Measurements from ENCODE around the gene BCLAF1. TPM values are rescaled to one million over a fixed set of nuclear protein-coding genes. Genes with fewer than 3 reads are reported as not detected.
"Not testable (repeated sequence)": the region's sequence is repeated elsewhere in the genome, so short reads cannot be mapped to it uniquely, and the experiment has no call there.

The BCLAF1 gene
- total RNA-seq, 2 donors from 2014 or later: 106 to 115 TPM

DNA sequence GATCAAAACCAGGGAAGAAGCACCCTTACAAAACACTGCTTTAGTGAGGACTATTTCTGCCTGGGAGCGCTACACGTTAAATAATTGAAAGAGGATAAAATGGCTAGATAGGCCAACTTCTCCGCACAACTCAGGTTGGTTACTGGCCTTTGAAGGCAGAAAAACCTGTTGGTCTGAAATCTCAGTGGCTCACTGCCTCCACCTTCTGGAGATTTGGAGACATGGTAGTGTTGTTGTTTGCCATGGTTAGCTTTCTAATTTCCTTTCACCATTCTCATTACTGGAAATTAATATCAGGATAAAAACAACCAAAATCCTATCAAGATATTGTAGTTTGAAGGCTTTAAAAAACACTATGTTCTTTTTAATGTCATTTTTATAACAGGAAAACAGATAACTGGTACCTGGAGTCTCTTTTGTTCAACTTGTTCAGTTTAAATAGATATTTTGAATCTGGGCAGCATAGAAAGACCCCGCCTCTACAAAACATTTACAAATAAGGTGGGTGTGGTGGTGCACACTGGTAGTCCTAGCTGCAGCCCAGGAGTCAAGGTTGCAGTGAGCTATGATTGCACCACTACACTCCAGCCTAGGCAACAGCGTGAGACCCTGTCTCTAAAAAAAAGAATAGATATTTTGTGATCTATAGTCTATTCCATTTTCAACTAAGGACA lies 27.5 kb upstream of the BCLAF1 start:
- DNase-seq (peak; percentile 32 to 54), ATAC-seq (peak; percentile 91)
- intact Hi-C loops (cut with DNase I, micrococcal nuclease): no loop called here

DNA sequence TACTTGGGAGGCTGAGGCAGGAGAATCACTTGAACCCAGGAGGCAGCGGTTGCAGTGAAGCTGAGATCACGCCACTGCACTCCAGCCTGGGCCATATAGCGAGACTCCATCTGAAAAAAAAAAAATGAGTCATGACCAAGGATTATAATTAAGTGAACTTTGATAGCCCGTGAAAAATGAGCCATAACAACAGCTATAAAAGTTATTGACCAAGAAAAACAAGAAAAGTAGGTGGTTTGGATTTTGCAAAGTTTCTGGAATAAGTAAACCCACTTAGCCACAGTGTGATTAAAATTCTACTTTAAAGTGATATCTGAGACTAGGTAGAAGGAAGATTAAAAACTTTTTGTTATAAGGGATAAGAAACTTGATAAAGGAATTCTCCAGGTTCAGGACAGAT lies 25.9 kb upstream of the BCLAF1 start:
- intact Hi-C loops (cut with DNase I, micrococcal nuclease): no loop called here
- DNase-seq: no peak
- ATAC-seq: no peak

DNA sequence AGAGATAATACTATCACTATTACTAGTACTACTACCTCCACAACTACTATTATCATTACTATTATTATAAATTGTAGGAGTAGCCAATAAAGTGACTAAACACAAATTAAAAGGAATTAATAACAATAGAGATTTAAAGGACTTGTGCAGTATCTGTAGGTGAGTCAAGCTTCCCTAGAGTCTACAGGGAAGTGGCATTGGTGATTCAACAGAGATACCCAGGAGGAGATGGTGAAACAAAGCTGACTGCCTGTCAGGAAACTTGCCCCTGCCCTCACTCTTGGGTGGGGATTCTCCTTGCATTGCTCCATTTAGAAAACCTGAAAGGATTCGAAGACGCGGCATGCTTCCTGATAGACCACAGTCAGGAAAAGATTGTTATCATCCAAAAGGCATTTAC lies 23.3 kb upstream of the BCLAF1 start:
- ATAC-seq: no peak
- intact Hi-C loops (cut with DNase I, micrococcal nuclease): no loop called here
- no peak for DNase-seq

DNA sequence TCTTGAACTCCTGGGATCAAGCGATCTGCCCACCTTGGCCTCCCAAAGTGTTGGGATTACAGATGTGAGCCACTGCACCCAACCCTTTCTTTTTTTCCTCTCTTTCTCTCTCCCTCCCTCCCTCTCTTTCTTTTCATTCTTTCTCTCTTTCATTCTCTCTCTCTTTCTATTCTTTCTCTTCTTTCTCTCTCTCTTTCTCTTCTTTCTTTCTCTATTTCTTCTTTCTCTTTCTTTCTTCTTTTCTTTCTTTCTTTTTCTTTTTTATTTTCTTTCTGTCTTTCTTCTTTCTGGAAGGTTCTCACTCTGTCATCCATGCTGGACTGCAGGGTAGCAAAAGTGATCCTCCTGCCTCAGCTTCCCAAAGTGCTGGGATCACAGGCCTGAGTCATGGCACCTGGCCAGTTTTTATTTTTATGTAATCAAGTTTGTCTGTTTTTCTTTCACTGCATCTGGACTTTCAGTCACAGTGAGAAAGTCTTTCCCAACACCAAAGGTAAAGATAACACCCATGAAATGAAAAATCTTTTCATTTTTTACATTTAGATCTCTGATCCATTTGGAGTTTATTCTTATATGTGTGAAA lies 20.2 kb upstream of the BCLAF1 start:
- ATAC-seq (no peak), DNase-seq (no peak)
- intact Hi-C loops (cut with DNase I, micrococcal nuclease): no loop called here

DNA sequence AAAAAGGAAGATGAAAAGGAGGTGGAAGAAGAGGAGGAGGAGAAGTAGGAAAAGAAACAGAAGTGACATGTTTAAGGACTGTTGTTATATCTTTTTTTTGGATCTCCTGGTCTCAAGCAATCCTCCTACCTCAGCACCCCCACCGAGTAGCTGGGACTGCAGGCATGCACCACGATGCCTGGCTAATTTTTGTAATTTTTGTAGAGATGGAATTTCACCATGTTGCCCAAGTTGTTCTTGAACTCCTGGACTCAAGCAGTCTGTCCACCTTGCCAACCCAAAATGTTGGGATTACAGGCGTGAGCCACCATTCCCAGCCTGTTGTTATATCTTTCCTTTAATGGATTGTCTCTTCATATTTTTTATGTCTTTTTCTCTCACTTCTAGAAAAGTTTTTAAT lies 19.5 kb upstream of the BCLAF1 start:
- DNase-seq (no peak), ATAC-seq (no peak)
- intact Hi-C loops (cut with DNase I, micrococcal nuclease): no loop called here

DNA sequence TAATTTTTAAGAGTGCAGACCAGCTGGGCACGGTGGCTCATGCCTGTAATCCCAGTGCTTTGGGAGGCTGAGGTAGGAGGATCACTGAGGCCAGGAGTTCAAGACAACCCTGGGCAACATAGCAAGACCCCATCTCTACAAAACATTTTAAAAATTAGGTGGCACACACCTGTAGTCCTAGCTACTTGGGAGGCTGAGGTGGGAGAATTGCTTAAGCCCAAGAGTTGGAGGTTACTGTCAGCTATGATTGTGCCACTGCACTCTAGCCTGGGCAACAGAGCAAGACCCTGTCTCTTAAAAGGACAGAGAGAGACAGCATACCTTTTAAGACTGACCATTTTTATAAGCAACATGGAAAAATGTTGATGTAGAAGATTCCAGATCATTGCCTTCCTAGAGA lies 18.8 kb upstream of the BCLAF1 start:
- ATAC-seq; DNase-seq; intact Hi-C loops (cut with DNase I, micrococcal nuclease): not testable (repeated sequence)

DNA sequence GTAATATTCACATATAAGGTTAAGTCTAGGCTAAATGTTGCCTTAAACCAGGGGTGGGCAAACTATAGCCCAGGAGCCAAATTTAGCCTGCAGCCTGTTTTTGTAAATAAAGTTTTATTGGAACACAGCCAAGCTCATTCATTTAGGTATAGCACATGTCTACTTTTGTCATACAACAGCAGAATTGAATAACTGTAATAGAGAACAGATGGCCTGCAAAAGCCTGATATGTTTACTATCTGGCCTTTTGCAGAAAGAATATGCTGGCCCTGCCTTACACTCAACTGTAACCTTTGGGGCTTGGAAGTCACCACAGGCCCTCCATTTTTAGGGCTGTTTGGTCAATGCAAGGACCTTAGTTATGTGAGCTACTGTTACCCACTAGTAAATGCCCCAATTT lies 17.7 kb upstream of the BCLAF1 start:
- ATAC-seq (no peak), DNase-seq (no peak)
- intact Hi-C loops (cut with DNase I, micrococcal nuclease): no loop called here

DNA sequence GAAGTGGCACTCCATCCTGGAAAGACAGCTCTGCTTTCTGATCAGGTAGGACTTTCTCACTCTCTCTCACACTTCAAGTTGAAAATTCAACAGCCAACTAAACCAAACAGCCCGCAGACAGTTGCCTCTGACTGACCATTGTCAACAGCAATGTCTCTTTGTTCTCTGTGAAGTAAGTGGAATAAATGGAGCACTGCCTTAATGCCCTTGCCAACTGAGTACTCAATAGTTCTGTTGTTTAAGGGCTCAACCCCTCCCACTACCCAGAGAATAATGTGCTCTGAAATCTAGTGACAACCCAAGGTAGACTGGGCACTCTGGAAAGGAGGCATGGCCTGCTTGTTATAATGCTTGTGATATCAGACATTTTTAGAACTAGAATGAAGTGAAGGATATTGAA lies 16.8 kb upstream of the BCLAF1 start:
- DNase-seq: no peak
- intact Hi-C loops (cut with DNase I, micrococcal nuclease): no loop called here
- no peak for ATAC-seq

DNA sequence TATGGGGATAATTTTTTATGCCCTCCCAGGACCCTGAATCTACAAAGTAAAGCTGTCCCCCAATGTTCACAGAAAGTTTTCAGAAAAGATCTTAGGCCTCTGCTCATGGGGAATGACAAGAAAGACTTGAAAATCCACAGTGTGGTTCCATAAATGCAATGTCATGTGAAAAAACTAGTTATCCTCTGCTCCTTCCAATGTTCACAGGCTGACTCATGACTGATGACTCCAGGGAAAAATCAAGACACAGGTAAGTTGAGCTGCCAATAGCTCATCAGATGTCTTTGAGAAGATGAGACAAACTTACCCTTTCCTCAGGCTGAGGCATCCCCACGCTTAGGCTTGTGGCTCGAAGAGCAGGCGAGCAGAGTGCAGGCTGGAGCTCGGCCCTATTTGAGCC lies 14.8 kb upstream of the BCLAF1 start:
- ATAC-seq (no peak), DNase-seq (no peak)
- intact Hi-C loops (cut with DNase I, micrococcal nuclease): no loop called here

DNA sequence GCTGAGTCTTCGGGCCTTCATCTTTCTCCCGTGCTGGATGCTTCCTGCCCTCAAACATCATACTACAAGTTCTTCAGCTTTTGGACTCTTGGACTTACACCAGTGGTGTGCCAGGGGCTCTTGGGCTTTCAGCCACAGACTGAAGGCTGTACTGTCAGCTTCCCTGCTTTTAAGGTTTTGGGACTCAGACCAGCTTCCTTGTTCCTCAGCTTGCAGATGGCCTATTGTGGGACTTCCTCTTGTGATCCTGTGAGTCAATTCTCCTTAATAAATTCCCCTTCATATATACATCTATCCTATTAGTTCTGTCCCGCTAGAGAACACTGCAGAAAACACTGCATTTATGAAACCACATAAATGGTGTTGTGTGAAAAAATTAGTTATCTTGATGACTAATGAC lies 13.9 kb upstream of the BCLAF1 start:
- ATAC-seq (no peak), DNase-seq (no peak)
- intact Hi-C loops (cut with DNase I, micrococcal nuclease): no loop called here

DNA sequence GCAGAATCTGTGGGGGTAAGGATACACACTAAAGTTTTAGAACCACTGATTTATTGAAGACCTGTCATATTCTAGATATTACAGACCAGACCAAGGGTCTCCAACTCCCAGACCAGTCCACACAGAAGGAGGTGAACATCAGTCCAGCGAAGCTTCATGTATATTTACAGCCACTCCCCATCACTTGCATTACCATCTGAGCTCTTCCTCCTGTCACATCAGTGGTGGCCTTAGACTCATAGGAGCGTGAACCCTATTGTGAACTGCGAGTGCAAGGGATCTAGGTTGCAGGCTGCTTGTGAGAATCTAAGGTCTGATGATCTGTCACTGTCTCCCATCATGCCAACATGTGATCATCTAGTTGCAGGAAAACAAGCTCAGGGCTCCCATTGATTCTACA lies 5.0 kb upstream of the BCLAF1 start:
- no peak for DNase-seq
- no peak for ATAC-seq
- intact Hi-C loops (cut with DNase I, micrococcal nuclease): no loop called here

DNA sequence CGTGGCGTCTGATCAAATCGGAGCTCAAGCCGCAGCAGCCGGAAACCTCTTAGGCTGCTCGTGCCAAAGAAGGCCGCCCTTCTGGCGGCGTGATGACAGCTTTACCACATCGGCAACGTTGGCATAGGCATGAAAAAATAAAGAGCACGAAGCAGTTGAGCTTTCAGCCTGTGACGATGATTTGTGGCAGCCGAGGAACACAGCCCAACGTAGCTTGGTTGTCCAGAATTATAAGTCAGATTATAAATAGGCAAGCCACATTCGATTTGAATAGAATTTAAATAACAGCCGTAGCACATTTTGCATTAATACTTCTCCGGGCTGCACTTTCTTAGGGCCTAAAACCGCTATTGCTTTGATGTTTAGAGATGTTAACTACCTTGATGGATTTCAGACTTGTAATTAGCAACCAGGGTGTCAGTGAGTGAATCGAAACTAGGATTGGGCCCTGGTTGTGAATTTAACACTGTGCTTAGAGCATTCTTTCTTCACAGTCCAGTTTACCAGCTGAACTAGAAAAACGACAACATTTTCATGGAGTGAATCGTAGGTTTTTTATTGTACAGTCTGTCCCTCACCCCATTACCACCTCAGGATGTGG lies 864 bp upstream of the BCLAF1 start:
- peak; percentile 72 to 79 for DNase-seq
- ATAC-seq: peak; percentile 40
- intact Hi-C loops (cut with DNase I, micrococcal nuclease): no loop called here

GRCh38 chr6:136289327-136289578 lies 393 bp downstream of the BCLAF1 start:
- ATAC-seq (peak; percentile 81), DNase-seq (peak; percentile 91 to 94)
- intact Hi-C loops (cut with DNase I, micrococcal nuclease): loop anchor here in 1 of 2 donors (5.0 kb wide), 1 partner anchor 37 kb away; the partner anchor contains the start of gene MTFR2

- intact Hi-C loops (cut with DNase I, micrococcal nuclease): loop anchor here in 1 of 2 donors (5.0 kb wide), 1 partner anchor 36 kb away; the partner anchor contains the start of gene MTFR2
- DNase-seq (peak; percentile 76 to 85), ATAC-seq (peak; percentile 47)
Observed at GRCh38 chr6:136288566-136289326, 900 bp downstream of the BCLAF1 start.

DNA sequence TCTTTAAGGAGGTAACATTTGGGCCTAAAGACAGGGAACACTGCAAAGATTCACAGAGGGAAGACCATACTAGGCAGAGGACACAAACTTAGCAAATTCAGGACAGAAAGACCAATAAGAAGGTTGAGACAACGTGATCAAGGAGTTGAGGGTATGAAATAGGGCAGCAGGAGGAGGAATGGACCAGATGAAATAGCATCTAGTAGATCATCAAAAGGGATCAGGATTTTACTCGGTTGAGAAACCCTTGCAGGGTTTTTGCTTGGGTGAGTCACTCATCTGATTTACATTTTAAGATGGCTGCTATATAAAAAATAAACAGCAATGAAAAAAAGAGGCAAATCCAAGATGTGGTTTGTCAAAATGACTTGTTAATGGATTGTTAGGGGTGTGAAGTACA lies 4.7 kb downstream of the BCLAF1 start:
- intact Hi-C loops (cut with DNase I, micrococcal nuclease): loop anchor here in 1 of 2 donors (5.0 kb wide), 1 partner anchor 33 kb away; the partner anchor contains the start of gene MTFR2
- ATAC-seq (no peak), DNase-seq (no peak)

DNA sequence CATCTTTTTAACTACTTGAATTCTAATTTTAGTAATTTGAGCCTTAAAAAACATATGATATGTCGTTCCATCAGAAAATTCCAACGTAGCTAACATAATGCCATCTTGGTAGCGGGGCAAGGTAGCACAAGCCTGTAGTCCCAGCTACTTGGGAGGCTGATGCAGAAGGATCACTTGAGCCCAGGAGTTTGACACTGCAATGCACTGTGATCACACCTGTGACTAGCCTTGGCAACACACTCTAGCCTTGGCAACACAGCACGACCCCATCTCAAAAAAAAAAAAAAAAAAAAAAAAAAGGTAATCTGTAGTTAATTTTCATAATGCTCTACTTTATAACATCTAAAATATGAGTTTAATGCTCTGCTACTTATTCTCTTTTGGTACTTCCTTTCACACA lies 6.7 kb downstream of the BCLAF1 start:
- intact Hi-C loops (cut with DNase I, micrococcal nuclease): no loop called here
- DNase-seq (no peak), ATAC-seq (no peak)

- intact Hi-C loops (cut with DNase I, micrococcal nuclease): no loop called here
- peak; percentile 88 for ATAC-seq
Observed at GRCh38 chr6:136280032-136280609, 9.5 kb downstream of the BCLAF1 start.

DNA sequence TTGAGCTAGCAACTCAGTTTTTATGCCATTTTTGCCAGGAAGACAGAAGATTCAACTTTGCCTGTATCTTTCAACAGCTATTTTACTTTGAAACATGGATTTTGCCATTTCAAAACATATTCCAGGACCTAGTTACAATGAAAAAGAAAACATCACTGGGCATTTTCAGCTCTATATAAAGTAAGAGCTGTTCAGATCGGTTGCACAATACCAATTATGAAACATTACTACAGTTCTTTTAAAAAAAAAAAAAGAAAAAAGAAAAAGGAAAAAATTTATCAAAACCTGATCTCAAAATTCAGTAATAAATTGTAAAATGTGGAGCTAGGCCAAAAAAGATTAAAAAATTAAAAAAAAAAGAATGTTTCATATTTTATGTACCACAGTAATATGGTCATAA lies 15.6 kb downstream of the BCLAF1 start:
- DNase-seq (no peak), ATAC-seq (no peak)
- intact Hi-C loops (cut with DNase I, micrococcal nuclease): no loop called here

More at GRCh38 chr6:136280032-136280609, 9.5 kb downstream of the BCLAF1 start:
- no peak for DNase-seq

GRCh38 chr6:136265101-136265500 lies 24.5 kb downstream of the BCLAF1 start:
- no peak for DNase-seq
- no peak for ATAC-seq
- intact Hi-C loops (cut with DNase I, micrococcal nuclease): no loop called here

DNA sequence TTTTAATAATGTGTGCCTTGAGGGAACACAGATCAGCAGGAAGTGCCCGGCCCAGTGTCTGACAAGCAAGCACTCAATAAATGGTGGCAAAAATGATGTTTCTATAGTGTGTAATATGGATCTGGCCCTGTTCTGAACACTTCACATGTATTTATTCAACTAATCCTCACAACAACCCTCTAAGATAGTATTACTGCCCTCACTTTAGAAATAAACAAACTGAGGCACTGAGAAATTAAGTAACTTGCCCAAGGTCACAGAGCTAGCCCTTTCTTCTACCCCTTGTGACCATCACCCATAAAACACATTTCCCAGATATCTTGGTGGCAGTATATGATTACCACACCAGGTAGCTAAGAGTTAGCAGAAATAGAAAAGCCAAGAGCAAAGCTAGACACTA lies 26.7 kb downstream of the BCLAF1 start:
- DNase-seq: no peak
- no peak for ATAC-seq
- intact Hi-C loops (cut with DNase I, micrococcal nuclease): no loop called here

All from left colon (tissue), 2 donors.